Measurements from ENCODE around the gene SPATA31C2. TPM values are rescaled to one million over a fixed set of nuclear protein-coding genes. Genes with fewer than 3 reads are reported as not detected.

Gene SPATA31C2
- total and polyA plus RNA-seq, 2 donors (not counting 1 experiment from before 2014, with no cell fraction given), result not detected

DNA sequence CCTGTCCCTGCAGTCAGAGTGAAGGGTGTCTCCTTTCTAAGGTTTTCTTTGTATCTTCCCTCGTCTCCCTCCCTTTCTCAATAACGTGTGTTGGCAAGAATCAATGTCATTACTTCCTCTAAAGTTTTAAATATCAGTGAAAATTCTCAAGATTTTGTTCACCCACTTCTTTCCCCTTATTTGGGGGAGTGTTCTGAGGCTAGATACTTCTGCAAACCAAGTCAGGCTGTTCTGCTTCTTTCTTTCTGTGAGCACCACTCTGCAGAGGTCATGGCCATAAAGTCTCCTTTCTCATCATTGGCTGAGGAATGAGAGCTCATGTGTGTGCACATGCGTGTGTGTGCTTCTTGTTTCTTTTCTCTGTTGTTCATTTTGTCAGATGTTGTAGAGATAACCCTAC, 26.6 kb upstream of the SPATA31C2 start:
- Histone ChIP-seq H3K4me2 (ENCODE audit: extremely low read depth, insufficient read depth, low read length) (no peak overlapping the region), H3K27ac (ENCODE audit: insufficient read depth, low read length) (no peak overlapping the region), H3K4me3 (replicated peaks in 1 of 4; ENCODE audit: control extremely low read depth in 1 of 4, insufficient read depth in 1 of 4, low read depth in 3 of 4, low read length in 4 of 4) (no peak overlapping the region), H3K9ac (ENCODE audit: insufficient read depth, low read length) (no peak overlapping the region), H3K79me2 (ENCODE audit: control insufficient read depth, insufficient read depth, low read length) (no peaks in the 10 kb centered on the region), H4K20me1 (ENCODE audit: control insufficient read depth, extremely low read depth, insufficient read depth, low read length) (no peaks in the 10 kb centered on the region), H3K27me3 (ENCODE audit: control insufficient read depth, insufficient read depth, low read length) (no peaks in the 10 kb centered on the region), H3K36me3 (ENCODE audit: control insufficient read depth, insufficient read depth, low read length) (no peaks in the 10 kb centered on the region), H3K9me3 (ENCODE audit: control insufficient read depth, insufficient read depth, low read depth, low read length) (no peaks in the 10 kb centered on the region), H3K4me1 (ENCODE audit: control insufficient read depth, extremely low read depth, insufficient read depth, low read length) (no peaks in the 10 kb centered on the region), H2AFZ (ENCODE audit: low read length) (no peak overlapping the region)
- no peak for TF ChIP-seq CTCF (conservative IDR thresholded peaks at IDR 0.05 in 1 of 2, IDR thresholded peaks at IDR 0.05 in 1 of 2; ENCODE audit: low read depth in 1 of 2, low read length in 2 of 2)
- TF ChIP-seq EZH2 (IDR thresholded peaks at IDR 0.05; ENCODE audit: low read length, missing control alignments), result no peak
- DNase-seq (ENCODE audit: low read depth in 2 of 2), result no peak

DNA sequence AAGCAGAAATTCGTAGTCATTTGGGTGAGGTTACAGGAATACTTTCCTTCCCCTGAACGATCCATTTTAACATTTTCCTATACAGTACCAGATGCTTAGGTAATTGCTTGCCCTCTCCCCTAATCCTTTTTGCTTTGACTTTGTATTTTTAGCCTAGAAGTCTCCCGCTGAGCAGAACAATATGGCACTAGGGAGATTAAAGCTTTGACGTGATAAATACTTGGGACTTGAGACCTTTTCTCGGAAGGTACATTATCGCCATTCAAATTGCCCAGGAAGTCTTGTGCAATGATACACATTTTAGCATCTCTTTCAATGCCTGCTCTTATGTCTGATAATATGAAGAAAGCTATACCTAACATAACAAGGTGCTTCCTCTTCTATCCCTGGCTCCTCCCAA, 22.9 kb upstream of the SPATA31C2 start:
- Histone ChIP-seq H3K27me3 (ENCODE audit: control insufficient read depth, insufficient read depth, low read length) (no peaks in the 10 kb centered on the region), H4K20me1 (ENCODE audit: control insufficient read depth, extremely low read depth, insufficient read depth, low read length) (no peaks in the 10 kb centered on the region), H3K9me3 (ENCODE audit: control insufficient read depth, insufficient read depth, low read depth, low read length) (no peaks in the 10 kb centered on the region), H3K36me3 (ENCODE audit: control insufficient read depth, insufficient read depth, low read length) (no peaks in the 10 kb centered on the region), H3K79me2 (ENCODE audit: control insufficient read depth, insufficient read depth, low read length) (no peaks in the 10 kb centered on the region), H3K4me1 (ENCODE audit: control insufficient read depth, extremely low read depth, insufficient read depth, low read length) (no peaks in the 10 kb centered on the region), H3K4me3 (replicated peaks in 1 of 4; ENCODE audit: control extremely low read depth in 1 of 4, insufficient read depth in 1 of 4, low read depth in 3 of 4, low read length in 4 of 4) (no peak overlapping the region), H2AFZ (ENCODE audit: low read length) (no peak overlapping the region), H3K9ac (ENCODE audit: insufficient read depth, low read length) (no peak overlapping the region), H3K27ac (ENCODE audit: insufficient read depth, low read length) (no peak overlapping the region), H3K4me2 (ENCODE audit: extremely low read depth, insufficient read depth, low read length) (no peak overlapping the region)
- DNase-seq (ENCODE audit: low read depth in 2 of 2), result no peak
- TF ChIP-seq EZH2 (IDR thresholded peaks at IDR 0.05; ENCODE audit: low read length, missing control alignments) (no peak), CTCF (conservative IDR thresholded peaks at IDR 0.05 in 1 of 2, IDR thresholded peaks at IDR 0.05 in 1 of 2; ENCODE audit: low read depth in 1 of 2, low read length in 2 of 2) (no peak)

- H2AFZ ChIP-seq (ENCODE audit: low read length), result no peak overlapping the region
- no peak overlapping the region for H3K4me3 ChIP-seq (replicated peaks in 1 of 4; ENCODE audit: control extremely low read depth in 1 of 4, insufficient read depth in 1 of 4, low read depth in 3 of 4, low read length in 4 of 4)
- no peak overlapping the region for H3K9ac ChIP-seq (ENCODE audit: insufficient read depth, low read length)
- H3K27me3 ChIP-seq (ENCODE audit: control insufficient read depth, insufficient read depth, low read length), result no peaks in the 10 kb centered on the region
- H3K79me2 ChIP-seq (ENCODE audit: control insufficient read depth, insufficient read depth, low read length), result no peaks in the 10 kb centered on the region
- H4K20me1 ChIP-seq (ENCODE audit: control insufficient read depth, extremely low read depth, insufficient read depth, low read length), result no peaks in the 10 kb centered on the region
- no peak overlapping the region for H3K4me2 ChIP-seq (ENCODE audit: extremely low read depth, insufficient read depth, low read length)
- H3K27ac ChIP-seq (ENCODE audit: insufficient read depth, low read length), result no peak overlapping the region
- TF ChIP-seq EZH2 (IDR thresholded peaks at IDR 0.05; ENCODE audit: low read length, missing control alignments), result no peak
- no peaks in the 10 kb centered on the region for H3K9me3 ChIP-seq (ENCODE audit: control insufficient read depth, insufficient read depth, low read depth, low read length)
- no peaks in the 10 kb centered on the region for H3K36me3 ChIP-seq (ENCODE audit: control insufficient read depth, insufficient read depth, low read length)
- no peak for DNase-seq (ENCODE audit: low read depth in 2 of 2)
- no peaks in the 10 kb centered on the region for H3K4me1 ChIP-seq (ENCODE audit: control insufficient read depth, extremely low read depth, insufficient read depth, low read length)
These were observed 5.8 kb upstream of the SPATA31C2 start for GRCh38 chr9:88143957-88144625.
